AG09309 (cell line): Measurements from ENCODE around the gene POLD2.
A peak's percentile ranks its signal among the peaks of the same experiment; 100 is the strongest.

ENCODE experiments used
- DNase-seq: peaks from one replicate; pipeline ENCODE4 v3.0.0-alpha.2; 2010; ENCODE audit warnings: low read depth
- H3K4me3 ChIP-seq: 2 replicates; pipeline ENCODE4 v1.5.1; 2011; ENCODE audit warnings: mild to moderate bottlenecking, low read depth, low read length, moderate library complexity; ENCODE audit not compliant: control insufficient read depth
- TF ChIP-seq, protein P1 (sequence below): IDR thresholded peaks from 2 replicates; pipeline ENCODE4 v1.5.1; 2011; ENCODE audit warnings: mild to moderate bottlenecking, low read depth, low read length, inconsistent platforms; ENCODE audit not compliant: insufficient read depth, control insufficient read depth; ENCODE audit errors: missing control alignments

POLD2 gene

DNA sequence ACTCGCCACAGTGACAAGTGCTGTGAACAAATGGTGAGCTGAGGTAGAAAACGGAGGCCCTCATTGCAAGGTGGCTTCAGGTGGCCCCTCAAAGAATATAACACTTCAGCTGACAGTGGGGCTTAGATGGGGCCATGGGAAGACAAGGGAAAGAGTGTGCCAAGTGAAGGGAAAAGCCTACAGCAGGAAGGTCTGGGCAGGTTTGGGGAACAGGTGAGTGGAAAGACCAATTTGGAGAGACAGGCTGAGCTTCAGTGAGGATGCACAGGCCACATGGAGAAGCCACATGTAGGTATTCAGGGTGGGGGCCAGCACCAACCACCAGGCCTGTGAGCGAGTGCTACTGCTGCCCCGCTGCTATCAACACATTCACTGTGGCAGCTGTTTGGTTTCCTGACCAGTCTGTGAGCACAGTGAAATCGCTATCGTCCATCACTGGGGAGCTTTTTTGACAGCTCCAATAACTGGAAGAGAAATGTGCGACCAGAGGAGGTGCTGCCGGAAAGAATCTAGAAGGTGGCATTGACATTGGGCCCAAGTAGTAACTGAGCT, 3.4 kb downstream of the POLD2 start:
- TF ChIP-seq, protein P1, sequence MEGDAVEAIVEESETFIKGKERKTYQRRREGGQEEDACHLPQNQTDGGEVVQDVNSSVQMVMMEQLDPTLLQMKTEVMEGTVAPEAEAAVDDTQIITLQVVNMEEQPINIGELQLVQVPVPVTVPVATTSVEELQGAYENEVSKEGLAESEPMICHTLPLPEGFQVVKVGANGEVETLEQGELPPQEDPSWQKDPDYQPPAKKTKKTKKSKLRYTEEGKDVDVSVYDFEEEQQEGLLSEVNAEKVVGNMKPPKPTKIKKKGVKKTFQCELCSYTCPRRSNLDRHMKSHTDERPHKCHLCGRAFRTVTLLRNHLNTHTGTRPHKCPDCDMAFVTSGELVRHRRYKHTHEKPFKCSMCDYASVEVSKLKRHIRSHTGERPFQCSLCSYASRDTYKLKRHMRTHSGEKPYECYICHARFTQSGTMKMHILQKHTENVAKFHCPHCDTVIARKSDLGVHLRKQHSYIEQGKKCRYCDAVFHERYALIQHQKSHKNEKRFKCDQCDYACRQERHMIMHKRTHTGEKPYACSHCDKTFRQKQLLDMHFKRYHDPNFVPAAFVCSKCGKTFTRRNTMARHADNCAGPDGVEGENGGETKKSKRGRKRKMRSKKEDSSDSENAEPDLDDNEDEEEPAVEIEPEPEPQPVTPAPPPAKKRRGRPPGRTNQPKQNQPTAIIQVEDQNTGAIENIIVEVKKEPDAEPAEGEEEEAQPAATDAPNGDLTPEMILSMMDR, result no peak
- no peak overlapping the region for H3K4me3 ChIP-seq
- DNase-seq, result no peak

DNA sequence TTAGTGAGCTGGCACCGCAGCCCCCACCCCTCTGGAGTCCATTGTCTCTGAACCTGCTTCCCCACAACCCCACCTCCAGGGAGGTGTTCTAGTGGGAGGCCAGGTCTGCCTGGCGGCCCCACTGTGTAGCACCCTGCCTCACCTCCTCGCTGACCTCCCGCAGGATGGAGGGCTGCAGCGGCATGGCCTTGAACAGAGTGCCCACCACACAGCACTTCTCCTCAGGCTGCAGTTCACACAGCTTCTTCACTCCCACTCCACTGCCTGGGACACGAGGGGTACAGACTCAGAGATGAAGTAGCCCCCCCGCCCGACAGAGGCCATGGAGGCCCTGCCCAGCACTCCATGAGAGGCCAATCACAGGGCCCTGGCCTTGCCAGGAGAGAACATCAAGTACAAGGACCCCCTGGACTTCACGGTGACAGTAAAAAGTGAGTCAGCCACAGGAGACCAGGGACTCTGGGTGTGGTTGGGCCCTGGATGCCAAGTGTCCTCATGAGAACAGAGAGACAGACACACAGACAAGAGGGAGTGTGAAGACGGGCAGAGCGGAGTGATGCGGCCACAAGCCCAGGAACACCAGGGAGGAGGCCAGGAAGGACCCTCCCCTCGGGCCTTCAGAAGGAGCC, 5.4 kb downstream of the POLD2 start:
- no peak overlapping the region for H3K4me3 ChIP-seq
- TF ChIP-seq, protein P1, result no peak
- DNase-seq, result no peak

- TF ChIP-seq, protein P1, result no peak
- no peak for DNase-seq
- no peak overlapping the region for H3K4me3 ChIP-seq
Measured at GRCh38 chr7:44116789-44117666, 6.3 kb downstream of the POLD2 start.

- H3K4me3 ChIP-seq, result no peak overlapping the region
- DNase-seq, result no peak
- TF ChIP-seq, protein P1, result peak; percentile 13
Measured at GRCh38 chr7:44116087-44116788, 7.1 kb downstream of the POLD2 start.

GRCh38 chr7:44114586-44115310, 8.6 kb downstream of the POLD2 start:
- TF ChIP-seq, protein P1, result no peak
- no peak overlapping the region for H3K4me3 ChIP-seq
- DNase-seq, result no peak
